ENCODE measurements around the gene MICAL2.

DNA sequence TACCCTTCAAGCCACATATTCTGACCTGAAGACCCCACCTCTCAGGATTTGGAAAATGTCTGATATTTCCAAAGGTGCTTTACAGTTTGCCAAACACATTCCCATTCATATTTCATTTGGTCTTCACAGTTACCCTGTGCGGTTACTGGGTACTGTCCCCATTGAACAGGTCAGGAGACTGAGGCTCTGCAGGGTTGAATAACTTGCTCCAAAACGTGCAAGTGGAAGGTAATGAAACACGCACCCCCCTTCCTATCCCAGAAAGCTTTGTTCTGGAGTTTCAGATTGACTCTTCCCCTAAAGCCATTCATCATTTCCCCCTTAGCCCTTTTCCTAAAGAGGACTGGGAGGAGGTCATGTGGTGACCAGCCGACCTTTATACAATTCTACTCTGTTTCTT, 18.8 kb downstream of the MICAL2 start:
- TF ChIP-seq TCF4 (CRISPR knock-in tag; IDR thresholded peaks at IDR 0.05; ENCODE audit: borderline replicate concordance), result no peak
- TF ChIP-seq ZFP3 (CRISPR knock-in tag; IDR thresholded peaks at IDR 0.05), result no peak
- TF ChIP-seq, protein P1, sequence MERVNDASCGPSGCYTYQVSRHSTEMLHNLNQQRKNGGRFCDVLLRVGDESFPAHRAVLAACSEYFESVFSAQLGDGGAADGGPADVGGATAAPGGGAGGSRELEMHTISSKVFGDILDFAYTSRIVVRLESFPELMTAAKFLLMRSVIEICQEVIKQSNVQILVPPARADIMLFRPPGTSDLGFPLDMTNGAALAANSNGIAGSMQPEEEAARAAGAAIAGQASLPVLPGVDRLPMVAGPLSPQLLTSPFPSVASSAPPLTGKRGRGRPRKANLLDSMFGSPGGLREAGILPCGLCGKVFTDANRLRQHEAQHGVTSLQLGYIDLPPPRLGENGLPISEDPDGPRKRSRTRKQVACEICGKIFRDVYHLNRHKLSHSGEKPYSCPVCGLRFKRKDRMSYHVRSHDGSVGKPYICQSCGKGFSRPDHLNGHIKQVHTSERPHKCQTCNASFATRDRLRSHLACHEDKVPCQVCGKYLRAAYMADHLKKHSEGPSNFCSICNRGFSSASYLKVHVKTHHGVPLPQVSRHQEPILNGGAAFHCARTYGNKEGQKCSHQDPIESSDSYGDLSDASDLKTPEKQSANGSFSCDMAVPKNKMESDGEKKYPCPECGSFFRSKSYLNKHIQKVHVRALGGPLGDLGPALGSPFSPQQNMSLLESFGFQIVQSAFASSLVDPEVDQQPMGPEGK (CRISPR knock-in tag; IDR thresholded peaks at IDR 0.05; ENCODE audit: borderline replicate concordance), result no peak
- no peak for TF ChIP-seq GLIS3 (CRISPR knock-in tag; IDR thresholded peaks at IDR 0.05)
- TF ChIP-seq OSR1 (CRISPR knock-in tag; IDR thresholded peaks at IDR 0.05), result no peak
- no peak for TF ChIP-seq ZNF8 (CRISPR knock-in tag; IDR thresholded peaks at IDR 0.05)
- TF ChIP-seq CSDC2 (CRISPR knock-in tag; IDR thresholded peaks at IDR 0.05), result no peak
- no peak for TF ChIP-seq TOX (CRISPR knock-in tag; IDR thresholded peaks at IDR 0.05; ENCODE audit: borderline replicate concordance)
- no peak for TF ChIP-seq ZFP30 (CRISPR knock-in tag; IDR thresholded peaks at IDR 0.05)
- TF ChIP-seq ZNF70 (CRISPR knock-in tag; IDR thresholded peaks at IDR 0.05), result no peak
- TF ChIP-seq PPARA (CRISPR knock-in tag; IDR thresholded peaks at IDR 0.05; ENCODE audit: borderline replicate concordance), result no peak
- no peak for TF ChIP-seq ARNTL (CRISPR knock-in tag; IDR thresholded peaks at IDR 0.05; ENCODE audit: borderline replicate concordance, low read depth)
